Adrenal gland (tissue), 12 donors: Measurements from ENCODE around the gene SSX2IP. TPM values are rescaled to one million over a fixed set of nuclear protein-coding genes. Genes with fewer than 3 reads are reported as not detected.

ENCODE experiments used
- DNase-seq, 7 donors: peaks; one replicate each; pipeline ENCODE4 v3.0.0-alpha.2; 2019 to 2020
- H3K27ac ChIP-seq, 5 donors: fragments of 200-600 bp; sonication (generic) in 4 of 5; 1 replicate in 3 of 5; 2 replicates in 2 of 5; pipeline versions ENCODE4 v1.5.1 to v1.8.0; 2016 to 2020; ENCODE audit warnings: mild to moderate bottlenecking in 1 of 5
- H3K27me3 ChIP-seq: fragments of 200-600 bp; 2 replicates; pipeline ENCODE4 v1.8.0; 2021
- H3K36me3 ChIP-seq, 2 donors: fragments of 200-600 bp; replicated peaks in 1 of 2; 1 replicate in 1 of 2; 2 replicates in 1 of 2; pipeline versions ENCODE4 v1.5.1 to v1.8.0; 2018 to 2022
- H3K4me1 ChIP-seq, 2 donors: fragments of 200-600 bp; replicated peaks in 1 of 2; 1 replicate in 1 of 2; 2 replicates in 1 of 2; pipeline versions ENCODE4 v1.5.1 to v1.8.0; 2018 to 2021
- H3K4me3 ChIP-seq, 4 donors: fragments of 200-600 bp; sonication (generic) in 3 of 4; one replicate each; pipeline ENCODE4 v1.5.1; 2016 to 2018
- H3K9me3 ChIP-seq, 3 donors: fragments of 200-600 bp; sonication (generic) in 1 of 3; replicated peaks in 1 of 3; 1 replicate in 2 of 3; 2 replicates in 1 of 3; pipeline versions ENCODE4 v1.5.1 to v1.8.0; 2016 to 2021
- CTCF ChIP-seq, 6 experiments: fragments of 450-650 bp in 4 of 6; fragments of 200-600 bp in 2 of 6; sonication (generic) in 1 of 6; IDR thresholded peaks; 1 replicate in 5 of 6; 2 replicates in 1 of 6; pipeline versions ENCODE4 v1.5.1 to v1.8.0; 2016 to 2021; ENCODE audit warnings: antibody characterized with exemption in 6 of 6, mild to moderate bottlenecking in 2 of 6, moderate library complexity in 1 of 6
- POLR2A ChIP-seq, 2 donors: fragments of 450-650 bp; IDR thresholded peaks; one replicate each; pipeline ENCODE4 v1.6.1; 2017; ENCODE audit warnings: antibody characterized with exemption in 2 of 2, mild to moderate bottlenecking in 2 of 2, moderate library complexity in 1 of 2
- WGBS, 4 donors: extraction: QIAGEN DNeasy Blood & Tissue Kit in 2 of 4; methylation state at CpG; one replicate each; pipeline versions ENCODE4 v1.1.5 to v1.1.7; 2013 to 2017; 5-methylcytosine and 5-hydroxymethylcytosine counted together
- intact Hi-C, 2 donors: fragments of 100-400 bp; cut with DNase I; formaldehyde crosslinking; loops; one replicate each; pipeline versions ENCODE4 v1.14.1 to v1.15.0; 2022 to 2023
- polyA plus RNA-seq, 3 donors: library from polyadenylated mRNA; stranded (reverse); fragments of 200-250 nt in 2 of 3; fragments of 350-450 nt in 1 of 3; fragmentation: Illumina TruSeq in 1 of 3; extraction: RNeasy Lipid Tissue Mini Kit (QIAGEN cat#74804) in 1 of 3; gene quantifications; one replicate each; pipeline ENCODE4 v1.2.3, GENCODE V29; 2013 to 2014
- total RNA-seq, 9 donors: library from RNA; depleted of rRNA in 4 of 9; stranded (reverse); fragments of >200 nt in 4 of 9; fragments of 120-200 nt in 1 of 9; fragmentation: NEBNext Ultra II Directional in 1 of 9; extraction: Animal tissue kit (Norgen Biotek cat#: 25700) in 1 of 9; gene quantifications; one replicate each; pipeline versions ENCODE4 v1.1.0 to v1.2.4, GENCODE V29; 2013 to 2023
- donor health status: healthy with polysubstance abuse.
- donor health status: Bipolar disorder and iron deficiency.
- donor health status: DM: yes; HTN: yes; CAD: no.
- donor health status: DM: no; HTN: no; CAD: no.
- donor health status: DM: no; HTN: no; CAD: no.
- donor health status: DM: yes; HTN: yes; CAD: no.

SSX2IP gene
- total and polyA plus RNA-seq, 12 donors, result 1.3 to 10.0 (median 4.1) TPM

- Histone ChIP-seq H3K36me3 (no peaks in the 10 kb centered on the region), H3K27ac (no peak overlapping the region)
Observed at GRCh38 chr1:84721152-84721551, 30.9 kb upstream of the SSX2IP start.

GRCh38 chr1:84720221-84720780 is 30.0 kb upstream of the SSX2IP start:
- WGBS, 4 donors, result 56 to 73% (median 60%) methylated on average over 5 of the region's 5 CpGs
- TF ChIP-seq CTCF (IDR thresholded peaks at IDR 0.05), result no peak
- no peak for TF ChIP-seq POLR2A (IDR thresholded peaks at IDR 0.05)
- H3K27me3 ChIP-seq, result no peaks in the 10 kb centered on the region
- H3K4me1 ChIP-seq, result peaks cover 0 to 6% of the 10 kb centered on the region in 2 donors
- intact Hi-C loops, result no loop called here
- no peak overlapping the region for H3K27ac ChIP-seq
- no peak overlapping the region for H3K4me3 ChIP-seq
- no peaks in the 10 kb centered on the region for H3K9me3 ChIP-seq
- H3K36me3 ChIP-seq, result no peaks in the 10 kb centered on the region
- no peak for DNase-seq

More at GRCh38 chr1:84721152-84721551, 30.9 kb upstream of the SSX2IP start:
- TF ChIP-seq POLR2A (IDR thresholded peaks at IDR 0.05) (no peak), CTCF (IDR thresholded peaks at IDR 0.05) (no peak)
- Histone ChIP-seq H3K4me3 (no peak overlapping the region), H3K4me1 (peaks cover 0 to 6% of the 10 kb centered on the region in 2 donors), H3K9me3 (no peaks in the 10 kb centered on the region), H3K27me3 (no peaks in the 10 kb centered on the region)
- 77 to 87% (median 83%) methylated on average over 2 of the region's 2 CpGs for WGBS, 4 donors
- intact Hi-C loops, result no loop called here
- DNase-seq, result no peak

- Histone ChIP-seq H3K27ac (no peak overlapping the region), H3K27me3 (no peaks in the 10 kb centered on the region), H3K4me1 (peaks cover 0 to 6% of the 10 kb centered on the region in 2 donors), H3K4me3 (no peak overlapping the region), H3K9me3 (no peaks in the 10 kb centered on the region), H3K36me3 (no peaks in the 10 kb centered on the region)
- TF ChIP-seq POLR2A (IDR thresholded peaks at IDR 0.05), result no peak
- no peak for TF ChIP-seq CTCF (IDR thresholded peaks at IDR 0.05)
- DNase-seq, result no peak
- intact Hi-C loops, result no loop called here
- WGBS, 4 donors, result 61 to 65% (median 64%) methylated on average over 8 of the region's 8 CpGs
Observed at GRCh38 chr1:84719543-84720217, 29.4 kb upstream of the SSX2IP start.

DNA sequence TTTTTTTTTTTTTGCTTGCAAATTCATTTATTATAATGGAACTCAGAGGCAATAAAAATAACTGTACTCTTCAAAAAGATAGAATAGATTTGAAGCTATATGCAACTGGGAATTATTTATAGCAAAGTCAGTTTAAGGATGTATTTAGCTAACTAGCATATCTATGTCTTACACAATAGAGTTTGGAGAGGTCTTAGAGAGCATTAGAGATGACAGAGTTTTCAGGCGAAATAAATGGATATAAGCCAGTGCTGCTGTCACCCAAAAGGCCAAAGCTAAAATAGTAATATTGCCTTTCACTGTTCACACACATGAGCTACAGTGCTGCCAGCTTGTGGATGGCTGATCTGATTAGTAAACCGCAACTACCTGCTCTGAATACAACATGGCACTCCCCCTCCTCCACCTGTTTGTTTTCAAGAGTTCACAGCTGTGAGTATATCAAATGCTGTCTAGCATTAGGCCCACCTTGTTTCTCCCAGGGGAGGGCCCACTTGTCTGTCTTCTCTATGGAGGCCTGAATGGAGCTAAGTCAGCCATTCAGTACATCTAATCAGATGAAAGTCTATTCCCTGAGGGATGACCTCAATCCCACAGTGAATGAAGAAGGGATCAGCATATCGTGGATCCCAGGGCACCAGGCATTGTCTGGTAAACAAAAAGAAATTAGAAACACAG is 25.2 kb upstream of the SSX2IP start:
- intact Hi-C loops, result no loop called here
- TF ChIP-seq POLR2A (IDR thresholded peaks at IDR 0.05) (no peak), CTCF (IDR thresholded peaks at IDR 0.05) (no peak)
- Histone ChIP-seq H3K27ac (no peak overlapping the region), H3K4me3 (no peak overlapping the region), H3K4me1 (peaks cover 0 to 6% of the 10 kb centered on the region in 2 donors), H3K36me3 (no peaks in the 10 kb centered on the region), H3K9me3 (no peaks in the 10 kb centered on the region), H3K27me3 (no peaks in the 10 kb centered on the region)
- WGBS, 4 donors, result 78 to 86% (median 82%) methylated on average over 3 of the region's 3 CpGs
- DNase-seq, result peak in 1 of 7 donors; percentile 58
